K562 (cell line): ENCODE data around the gene AGPAT3. TPM values are rescaled to one million over a fixed set of nuclear protein-coding genes. Genes with fewer than 3 reads are reported as not detected.

Experiments
- ATAC-seq: fragments of 200-7000 bp; cut with Tn5 transposase; 3 replicates; pipeline ENCODE4 v1.9.1; 2020; ENCODE audit warnings: moderate library complexity
- BruUV-seq: library from RNA; stranded (reverse); fragments of 400-500 nt; replicated peaks from 2 replicates; lab custom pipeline; 2021; lab: Mats Ljungman, UMichigan
- CTCF ChIA-PET: fragments of 300-600 bp; formaldehyde crosslinking; extraction: SDS; loops from one replicate; lab custom pipeline; 2021; ENCODE audit warnings: low intra/inter-chr PET ratio; lab: Yijun Ruan, JAX
- POLR2A ChIA-PET: fragments of 300-600, 350-650 bp; sonication (Branson Sonifier 250); formaldehyde crosslinking; extraction: SDS; loops from one replicate; lab custom pipeline; 2021; ENCODE audit warnings: antibody characterized with exemption, inconsistent platforms; lab: Yijun Ruan, JAX
- DNase-seq, 4 experiments: peaks; one replicate each; pipeline versions ENCODE4 v3.0.0 to v3.0.0-alpha.2; 2011 to 2018; ENCODE audit warnings: low spot score in 3 of 4, mixed read lengths in 3 of 4; ENCODE audit errors: extremely low read depth in 1 of 4
- FAIRE-seq: peaks from 2 replicates; lab custom pipeline; 2011; peaks lifted over from hg19 to GRCh38; lab: Jason Lieb, UNC
- H2AFZ ChIP-seq: 2 replicates; pipeline ENCODE4 v1.6.0; 2011; ENCODE audit warnings: low read depth, low read length, control low read depth, inconsistent platforms
- H3K27ac ChIP-seq: fragments of 200-600 bp; 3 replicates; pipeline ENCODE4 v1.8.0; 2011; ENCODE audit warnings: low read depth, mild to moderate bottlenecking, control low read depth, inconsistent platforms, low read length, moderate library complexity, mixed read lengths; ENCODE audit errors: extremely low read depth
- H3K27me3 ChIP-seq, 2 experiments: fragments of 300-600 bp in 1 of 2; 2 replicates in 1 of 2; 3 replicates in 1 of 2; pipeline versions ENCODE4 v1.6.0 to v1.8.0; 2011; ENCODE audit warnings: inconsistent platforms in 2 of 2, low read length in 2 of 2, mild to moderate bottlenecking in 1 of 2, mixed read lengths in 1 of 2, moderate library complexity in 1 of 2; ENCODE audit not compliant: control insufficient read depth in 2 of 2, insufficient read depth in 2 of 2
- H3K36me3 ChIP-seq: fragments of 300-600 bp; 3 replicates; pipeline ENCODE4 v1.8.0; 2011; ENCODE audit warnings: mild to moderate bottlenecking, low read length, inconsistent platforms; ENCODE audit not compliant: control insufficient read depth, insufficient read depth
- H3K4me1 ChIP-seq, 2 experiments: fragments of 200-600 bp in 1 of 2; replicated peaks in 1 of 2; 2 replicates in 1 of 2; 3 replicates in 1 of 2; pipeline versions ENCODE4 v1.5.1 to v1.8.0; 2011; ENCODE audit warnings: inconsistent platforms in 2 of 2, low read length in 2 of 2, mild to moderate bottlenecking in 1 of 2, mixed read lengths in 1 of 2, moderate library complexity in 1 of 2; ENCODE audit not compliant: control insufficient read depth in 2 of 2, insufficient read depth in 2 of 2
- H3K4me2 ChIP-seq: 2 replicates; pipeline ENCODE4 v1.6.1; 2011; ENCODE audit warnings: low read length, control low read depth, inconsistent platforms, mixed read lengths; ENCODE audit not compliant: insufficient read depth
- H3K4me3 ChIP-seq: fragments of 200-600 bp; sonication (generic), shearing (Covaris generic); 2 replicates; pipeline ENCODE4 v1.5.1; 2016; ENCODE audit warnings: control low read depth, inconsistent platforms
- H3K79me2 ChIP-seq: fragments of 200-600 bp; 3 replicates; pipeline ENCODE4 v1.8.0; 2011; ENCODE audit warnings: low read length, inconsistent platforms; ENCODE audit not compliant: control insufficient read depth, insufficient read depth
- H3K9ac ChIP-seq, 2 experiments: 2 replicates each; pipeline versions ENCODE4 v1.6.0 to v1.6.1; 2011; ENCODE audit warnings: low read depth in 2 of 2, low read length in 2 of 2, control low read depth in 1 of 2, inconsistent platforms in 1 of 2, mild to moderate bottlenecking in 1 of 2, mixed read lengths in 1 of 2; ENCODE audit not compliant: insufficient read depth in 1 of 2
- H3K9me1 ChIP-seq: one replicate; pipeline ENCODE4 v1.6.0; 2011; ENCODE audit warnings: inconsistent platforms, mild to moderate bottlenecking, low read length, moderate library complexity; ENCODE audit not compliant: control insufficient read depth, insufficient read depth
- H3K9me3 ChIP-seq: replicated peaks from 2 replicates; pipeline ENCODE4 v1.5.1; 2011; ENCODE audit warnings: low read depth, low read length, inconsistent platforms; ENCODE audit not compliant: control insufficient read depth, insufficient read depth
- H4K20me1 ChIP-seq: replicated peaks from 2 replicates; pipeline ENCODE4 v1.6.1; 2011; ENCODE audit warnings: low read length, inconsistent platforms, mixed read lengths; ENCODE audit not compliant: control insufficient read depth, insufficient read depth
- POLR2G ChIP-seq: fragments of 200-400 bp; formaldehyde crosslinking; IDR thresholded peaks from 2 replicates; pipeline ENCODE4 v1.6.1; 2017; ENCODE audit warnings: low read depth, mild to moderate bottlenecking, antibody characterized with exemption, low read length, moderate library complexity
- WGBS: fragments of 100-300 bp; shearing (Covaris generic); methylation state at CpG from one replicate; pipeline ENCODE4 v1.1.6; 2016; ENCODE audit warnings: low coverage, mixed read lengths; ENCODE audit not compliant: insufficient coverage; ENCODE audit errors: missing lambda C conversion rate; 5-methylcytosine and 5-hydroxymethylcytosine counted together
- in situ Hi-C: fragments of 300-500 bp; cut with MboI; formaldehyde crosslinking; loops from 4 replicates; pipeline ENCODE4 v1.15.0; 2018; ENCODE audit warnings: inconsistent platforms, mixed read lengths
- intact Hi-C: fragments of 100-400 bp; cut with micrococcal nuclease; formaldehyde crosslinking; loops from 2 replicates; pipeline ENCODE4 v1.14.2; 2022
- polyA plus RNA-seq, 8 experiments: library from polyadenylated mRNA; depleted of rRNA in 4 of 8; stranded (reverse) in 5 of 8; unstranded in 3 of 8; fragments of >200 nt; fragmentation: Nextera tagmentation in 2 of 8; fragmentation: Illumina TruSeq in 1 of 8; extraction: Ambion mirVana in 2 of 8; extraction: Trizol in 1 of 8; gene quantifications; 2 replicates each; pipeline versions ENCODE4 v1.2.1 to v1.2.3, GENCODE V29; 2011 to 2014; ENCODE audit warnings: inconsistent platforms in 1 of 8, missing spikeins in 1 of 8
- total RNA-seq, 7 experiments: library from RNA; depleted of rRNA in 6 of 7; stranded (reverse); fragments of >200 nt in 6 of 7; fragmentation: Illumina TruSeq in 2 of 7; extraction: Trizol in 2 of 7; gene quantifications; 2 replicates each; pipeline versions ENCODE4 v1.2.1 to v1.2.3, GENCODE V29; 2011 to 2021; ENCODE audit warnings: low replicate concordance in 1 of 7
- TF ChIP-seq, protein P1 (sequence below), 3 experiments: fragments of 200-800 bp in 1 of 3; fragments of 250-450 bp in 1 of 3; fragments of 450-650 bp in 1 of 3; sonication (Bioruptor Pico) in 1 of 3; sonication (Bioruptor generic) in 1 of 3; formaldehyde crosslinking in 1 of 3; IDR thresholded peaks; 2 replicates each; pipeline versions ENCODE4 v1.6.1 to v1.8.0; 2016 to 2022; ENCODE audit warnings: mild to moderate bottlenecking in 2 of 3, missing genetic modification characterization in 2 of 3, missing compliant biosample characterization in 1 of 3, moderate library complexity in 1 of 3

AGPAT3 gene
- total and polyA plus RNA-seq, 9 of the 15 experiments (the other 6 are each of a cell fraction or from before 2014, with no cell fraction given): 1.5 to 88.4 (median 35.7) TPM

DNA sequence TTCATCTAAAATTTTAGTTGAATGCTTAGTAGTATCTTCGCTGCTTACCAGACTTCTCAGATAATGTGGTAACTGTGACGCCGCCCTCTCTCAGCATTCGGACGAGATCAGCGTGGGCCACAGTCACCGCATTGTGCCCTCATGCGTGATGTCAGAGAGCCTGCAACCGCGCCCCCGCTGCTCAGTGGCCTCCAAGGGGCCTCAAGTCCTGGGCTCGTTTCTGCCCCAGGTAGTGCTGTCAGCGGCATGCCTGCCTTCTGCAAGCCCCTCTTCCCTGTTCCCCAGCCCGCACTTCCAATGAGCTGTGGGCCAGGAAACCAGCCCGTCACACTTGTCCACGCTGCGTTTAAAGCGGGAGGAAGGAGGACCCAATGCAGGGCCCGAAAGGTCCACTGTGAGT lies 85.5 kb downstream of the AGPAT3 start:
- Histone ChIP-seq H4K20me1 (peaks cover 33% of the 10 kb centered on the region), H3K79me2 (peaks cover 15% of the 10 kb centered on the region), H3K4me2 (no peak overlapping the region), H3K4me3 (no peak overlapping the region), H3K27ac (no peak overlapping the region), H3K36me3 (peaks cover 15% of the 10 kb centered on the region; the same call in 2 of the 3 replicates), H3K4me1 (peaks cover 11 to 53% of the 10 kb centered on the region in 2 experiments; a peak in 4 of 5 replicates), H3K9ac (peak overlapping the region in 1 of 2 experiments; percentile 62; a peak in 1 of 4 replicates), H3K9me1 (peaks cover 4% of the 10 kb centered on the region), H3K9me3 (no peaks in the 10 kb centered on the region)
- POLR2A ChIA-PET: interaction anchor here (0.7 kb wide), 1 partner anchor 66 kb away, joined by 4 read pairs; no protein-coding TSS in a partner anchor
- CTCF ChIA-PET: no interaction called here
- ATAC-seq (no peak), FAIRE-seq (no peak), DNase-seq (no peak)
- TF ChIP-seq, protein P1, sequence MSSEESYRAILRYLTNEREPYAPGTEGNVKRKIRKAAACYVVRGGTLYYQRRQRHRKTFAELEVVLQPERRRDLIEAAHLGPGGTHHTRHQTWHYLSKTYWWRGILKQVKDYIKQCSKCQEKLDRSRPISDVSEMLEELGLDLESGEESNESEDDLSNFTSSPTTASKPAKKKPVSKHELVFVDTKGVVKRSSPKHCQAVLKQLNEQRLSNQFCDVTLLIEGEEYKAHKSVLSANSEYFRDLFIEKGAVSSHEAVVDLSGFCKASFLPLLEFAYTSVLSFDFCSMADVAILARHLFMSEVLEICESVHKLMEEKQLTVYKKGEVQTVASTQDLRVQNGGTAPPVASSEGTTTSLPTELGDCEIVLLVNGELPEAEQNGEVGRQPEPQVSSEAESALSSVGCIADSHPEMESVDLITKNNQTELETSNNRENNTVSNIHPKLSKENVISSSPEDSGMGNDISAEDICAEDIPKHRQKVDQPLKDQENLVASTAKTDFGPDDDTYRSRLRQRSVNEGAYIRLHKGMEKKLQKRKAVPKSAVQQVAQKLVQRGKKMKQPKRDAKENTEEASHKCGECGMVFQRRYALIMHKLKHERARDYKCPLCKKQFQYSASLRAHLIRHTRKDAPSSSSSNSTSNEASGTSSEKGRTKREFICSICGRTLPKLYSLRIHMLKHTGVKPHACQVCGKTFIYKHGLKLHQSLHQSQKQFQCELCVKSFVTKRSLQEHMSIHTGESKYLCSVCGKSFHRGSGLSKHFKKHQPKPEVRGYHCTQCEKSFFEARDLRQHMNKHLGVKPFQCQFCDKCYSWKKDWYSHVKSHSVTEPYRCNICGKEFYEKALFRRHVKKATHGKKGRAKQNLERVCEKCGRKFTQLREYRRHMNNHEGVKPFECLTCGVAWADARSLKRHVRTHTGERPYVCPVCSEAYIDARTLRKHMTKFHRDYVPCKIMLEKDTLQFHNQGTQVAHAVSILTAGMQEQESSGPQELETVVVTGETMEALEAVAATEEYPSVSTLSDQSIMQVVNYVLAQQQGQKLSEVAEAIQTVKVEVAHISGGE (CRISPR knock-in tag; IDR thresholded peaks at IDR 0.05): no peak
- TF ChIP-seq POLR2G: 0 out of 2 replicates have a peak, but pooled peaks have one; percentile 32
- TF ChIP-seq, all 486 proteins: peak for 1
- Histone ChIP-seq H2AFZ (no peak overlapping the region), H3K27me3 (no peaks in the 10 kb centered on the region)
- WGBS: 89% methylated on average over 19 of the region's 19 CpGs
- BruUV-seq: no TSS peak
- intact Hi-C loops (no loop called here), in situ Hi-C loops (no loop called here)
